Suppressor macrophage treated with lipopolysaccharide for 1 hour (primary cell): Measurements from ENCODE around the gene TUBG1.

ENCODE experiments used
- DNase-seq, 3 donors: peaks; one replicate each; pipeline ENCODE4 v3.0.0-alpha.2; 2020 to 2022

The TUBG1 gene

DNA sequence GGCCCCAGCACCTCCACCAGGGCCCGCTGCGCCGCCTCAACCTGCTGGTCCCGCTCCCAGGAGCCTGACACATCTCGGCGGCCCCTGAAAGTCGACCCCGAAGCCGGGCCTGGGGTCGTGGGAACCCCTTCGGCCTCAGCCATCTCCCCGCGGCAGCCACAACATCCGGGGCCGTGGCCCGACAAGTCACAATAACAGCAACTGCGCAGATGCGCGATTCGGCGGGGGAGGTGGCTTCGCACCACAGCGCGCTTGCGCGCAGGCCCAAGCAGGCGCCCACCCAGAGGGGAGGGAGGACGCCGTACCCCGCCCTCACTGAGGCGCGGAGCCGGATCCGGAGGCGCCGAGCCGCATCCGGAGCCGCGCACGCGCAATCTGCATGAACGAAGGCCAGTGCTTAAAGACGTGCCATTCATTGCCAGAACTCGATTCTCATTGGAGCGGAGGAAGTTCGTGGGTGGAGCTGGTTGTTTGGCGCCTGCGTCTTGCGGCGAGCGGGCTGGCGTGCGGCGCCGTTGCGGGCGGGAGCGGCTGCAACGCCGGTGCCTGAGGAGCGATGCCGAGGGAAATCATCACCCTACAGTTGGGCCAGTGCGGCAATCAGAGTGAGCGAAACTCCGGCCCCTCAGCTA is at the start of gene TUBG1, which contains the start of gene RETREG3:
TUBG1 (plus strand) TSS at position 502 of the 632 bp plus-strand sequence; CDS start at position 557, 55 bp downstream.
RETREG3 (minus strand) TSS at position 193 of the 632 bp plus-strand sequence; CDS start at position 143, 50 bp downstream.
- peak; percentile 100 for DNase-seq

DNA sequence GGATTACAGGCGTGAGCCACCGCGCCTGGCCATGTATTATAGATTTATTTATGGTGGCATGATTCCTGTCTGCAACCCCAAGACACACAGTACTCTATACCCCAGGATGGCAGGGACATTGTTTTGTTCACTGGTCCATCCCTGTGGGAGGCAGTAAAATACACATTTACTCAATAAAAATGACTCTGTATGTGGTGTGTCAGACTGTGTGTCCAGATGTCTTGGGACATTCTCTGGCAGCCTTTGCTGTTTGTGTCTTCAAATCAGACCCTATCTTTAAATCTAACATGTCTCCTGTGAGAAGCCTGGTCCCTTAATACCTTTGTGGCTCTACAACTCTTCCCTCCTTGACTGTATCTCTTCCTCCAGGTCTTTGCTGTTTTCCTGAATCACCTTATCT is 49.2 kb upstream of the TUBG1 start:
- DNase-seq: no peak

DNA sequence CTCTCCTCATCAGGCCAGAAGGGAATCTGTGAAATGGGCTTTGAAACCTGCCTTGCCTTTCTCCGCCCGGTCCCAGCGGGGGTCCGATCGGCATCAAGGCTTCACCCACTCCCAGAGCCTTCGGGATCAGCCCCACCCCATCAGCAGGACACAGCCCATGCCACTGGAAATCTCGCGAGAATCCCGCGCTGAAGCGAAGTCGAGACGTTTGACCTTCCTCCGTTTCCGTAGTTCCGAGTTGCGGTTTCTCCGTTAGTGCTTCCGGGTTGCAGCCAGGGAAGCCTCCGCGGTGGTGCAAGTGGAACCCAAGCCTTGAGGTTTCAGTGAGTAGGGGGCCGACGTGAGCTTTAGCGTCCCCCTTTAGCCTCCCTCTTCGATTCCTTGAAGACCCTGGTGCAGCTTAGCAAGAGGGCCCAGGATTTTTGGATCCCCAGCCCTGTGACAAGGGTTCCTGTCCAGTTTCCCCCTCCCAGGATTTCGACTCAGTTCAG is 47.5 kb upstream of the TUBG1 start, which contains the start of gene COASY:
COASY (plus strand) TSS at position 252 of the 491 bp plus-strand sequence. CDS start 475 bp downstream, outside the sequence.
- peak; percentile 98 to 99 (median 99) for DNase-seq

DNA sequence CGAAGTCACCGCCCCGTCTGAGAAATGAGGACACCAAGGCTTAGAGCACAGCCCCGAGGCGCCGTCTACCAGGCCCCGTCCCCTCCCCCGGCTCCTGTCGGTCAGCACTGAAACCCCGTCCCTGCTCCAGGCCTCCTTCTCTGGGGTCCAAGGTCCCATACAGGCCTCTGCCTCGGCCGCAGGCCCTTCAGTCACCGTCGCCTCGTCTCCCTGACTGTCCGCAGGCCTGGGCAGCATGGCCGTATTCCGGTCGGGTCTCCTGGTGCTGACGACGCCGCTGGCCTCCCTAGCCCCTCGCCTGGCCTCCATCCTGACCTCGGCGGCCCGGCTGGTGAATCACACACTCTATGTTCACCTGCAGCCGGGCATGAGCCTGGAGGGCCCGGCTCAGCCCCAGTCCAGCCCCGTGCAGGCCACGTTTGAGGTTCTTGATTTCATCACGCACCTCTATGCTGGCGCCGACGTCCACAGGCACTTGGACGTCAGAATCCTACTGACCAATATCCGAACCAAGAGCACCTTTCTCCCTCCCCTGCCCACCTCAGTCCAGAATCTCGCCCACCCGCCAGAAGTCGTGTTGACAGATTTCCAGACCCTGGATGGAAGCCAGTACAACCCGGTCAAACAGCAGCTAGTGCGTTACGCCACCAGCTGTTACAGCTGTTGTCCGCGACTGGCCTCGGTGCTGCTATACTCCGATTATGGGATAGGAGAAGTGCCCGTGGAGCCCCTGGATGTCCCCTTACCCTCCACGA is 46.9 kb upstream of the TUBG1 start:
- DNase-seq: peak in 2 of 3 donors; percentile 71 to 78

DNA sequence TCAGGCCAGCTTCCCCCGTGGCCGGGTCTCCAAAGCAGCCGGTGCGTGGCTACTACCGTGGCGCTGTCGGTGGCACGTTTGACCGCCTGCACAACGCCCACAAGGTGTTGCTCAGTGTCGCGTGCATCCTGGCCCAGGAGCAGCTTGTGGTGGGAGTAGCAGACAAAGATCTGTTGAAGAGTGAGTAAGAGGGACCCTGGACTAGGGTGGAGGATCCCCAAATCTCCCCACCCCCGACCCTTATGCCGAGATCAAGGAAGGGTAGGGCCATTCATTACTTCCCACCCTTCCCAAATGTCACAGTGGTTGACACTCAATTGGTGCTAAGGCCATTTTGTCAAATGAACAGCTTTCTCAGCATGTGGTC is 46.4 kb upstream of the TUBG1 start:
- DNase-seq: no peak

DNA sequence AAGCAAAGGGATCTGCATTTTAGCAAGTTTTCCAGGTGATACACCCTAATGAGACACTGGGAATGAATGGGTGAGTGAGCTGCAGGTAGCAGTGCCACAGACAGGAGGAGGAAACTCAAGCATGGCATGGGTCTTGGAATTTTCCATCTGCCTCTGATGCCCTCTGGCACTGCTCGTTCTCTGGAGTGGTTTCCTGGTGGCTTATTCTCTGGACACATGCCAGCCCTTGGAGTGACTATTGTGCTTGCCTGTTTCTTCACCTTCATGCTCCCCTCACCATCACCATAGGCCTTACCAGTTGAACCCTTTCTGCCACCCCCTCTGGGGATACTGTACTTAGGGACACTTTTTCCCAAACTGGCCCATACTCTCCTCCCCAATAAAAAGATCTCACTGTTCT is 45.9 kb upstream of the TUBG1 start:
- no peak for DNase-seq

DNA sequence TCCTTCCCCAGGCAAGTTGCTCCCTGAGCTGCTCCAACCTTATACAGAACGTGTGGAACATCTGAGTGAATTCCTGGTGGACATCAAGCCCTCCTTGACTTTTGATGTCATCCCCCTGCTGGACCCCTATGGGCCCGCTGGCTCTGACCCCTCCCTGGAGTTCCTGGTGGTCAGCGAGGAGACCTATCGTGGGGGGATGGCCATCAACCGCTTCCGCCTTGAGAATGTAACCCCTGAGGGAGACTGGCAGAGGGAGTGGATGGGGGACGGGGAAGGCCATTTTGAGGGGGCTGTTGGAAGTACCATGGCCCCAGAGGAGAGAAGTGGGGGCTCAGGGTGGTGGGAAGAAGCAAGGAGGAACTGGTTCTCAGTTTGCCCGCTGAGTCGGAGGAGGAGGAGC is 45.5 kb upstream of the TUBG1 start:
- no peak for DNase-seq

DNA sequence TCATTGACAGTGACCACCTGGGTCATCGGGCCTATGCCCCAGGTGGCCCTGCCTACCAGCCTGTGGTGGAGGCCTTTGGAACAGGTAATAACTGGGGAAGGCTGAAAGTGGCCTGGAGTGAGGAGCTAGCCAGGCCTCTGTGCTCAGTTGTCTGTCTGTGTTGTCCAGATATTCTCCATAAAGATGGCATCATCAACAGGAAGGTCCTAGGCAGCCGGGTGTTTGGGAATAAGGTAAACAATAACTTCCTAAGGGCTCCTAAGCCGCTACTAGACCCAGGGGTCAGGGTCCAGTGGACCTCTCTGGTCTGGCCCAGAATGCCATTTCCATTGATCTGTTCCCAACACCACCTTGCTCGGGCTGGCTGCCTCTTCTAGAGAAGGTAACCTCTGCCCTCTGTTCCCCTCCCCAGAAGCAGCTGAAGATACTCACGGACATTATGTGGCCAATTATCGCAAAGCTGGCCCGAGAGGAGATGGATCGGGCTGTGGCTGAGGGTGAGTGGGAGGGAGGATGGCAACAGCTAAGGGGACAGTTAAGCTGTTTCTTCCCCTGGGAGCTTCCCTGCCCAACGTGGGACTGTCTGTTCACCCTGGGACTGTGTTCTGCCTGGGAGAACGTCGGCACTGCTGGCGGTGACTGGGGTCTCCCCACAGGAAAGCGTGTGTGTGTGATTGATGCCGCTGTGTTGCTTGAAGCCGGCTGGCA is 44.5 kb upstream of the TUBG1 start:
- DNase-seq: no peak

DNA sequence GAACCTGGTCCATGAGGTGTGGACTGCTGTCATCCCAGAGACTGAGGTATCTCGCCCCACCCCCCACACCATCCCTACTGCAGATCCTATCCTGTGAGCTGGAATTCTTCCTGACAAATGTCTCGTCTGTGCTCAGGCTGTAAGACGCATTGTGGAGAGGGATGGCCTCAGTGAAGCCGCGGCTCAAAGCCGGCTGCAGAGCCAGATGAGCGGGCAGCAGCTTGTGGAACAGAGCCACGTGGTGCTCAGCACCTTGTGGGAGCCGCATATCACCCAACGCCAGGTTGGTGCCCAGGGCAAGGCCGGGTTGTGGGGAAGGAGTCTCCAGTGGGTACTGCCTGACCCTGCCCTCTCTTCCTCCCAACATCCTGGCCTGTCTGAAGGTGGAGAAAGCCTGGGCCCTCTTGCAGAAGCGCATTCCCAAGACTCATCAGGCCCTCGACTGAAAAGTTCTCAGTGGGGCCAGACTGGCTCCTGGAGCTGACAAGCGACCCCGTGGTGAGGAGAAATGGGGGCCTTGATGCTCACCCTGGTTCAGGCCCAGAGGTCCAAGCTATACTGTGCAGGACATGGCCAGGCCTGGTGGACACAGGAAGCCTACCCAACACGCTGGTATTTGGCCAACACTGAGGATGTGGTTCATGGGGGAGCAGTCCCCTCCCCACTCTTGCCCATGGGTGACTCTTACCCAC is 43.8 kb upstream of the TUBG1 start:
- no peak for DNase-seq

DNA sequence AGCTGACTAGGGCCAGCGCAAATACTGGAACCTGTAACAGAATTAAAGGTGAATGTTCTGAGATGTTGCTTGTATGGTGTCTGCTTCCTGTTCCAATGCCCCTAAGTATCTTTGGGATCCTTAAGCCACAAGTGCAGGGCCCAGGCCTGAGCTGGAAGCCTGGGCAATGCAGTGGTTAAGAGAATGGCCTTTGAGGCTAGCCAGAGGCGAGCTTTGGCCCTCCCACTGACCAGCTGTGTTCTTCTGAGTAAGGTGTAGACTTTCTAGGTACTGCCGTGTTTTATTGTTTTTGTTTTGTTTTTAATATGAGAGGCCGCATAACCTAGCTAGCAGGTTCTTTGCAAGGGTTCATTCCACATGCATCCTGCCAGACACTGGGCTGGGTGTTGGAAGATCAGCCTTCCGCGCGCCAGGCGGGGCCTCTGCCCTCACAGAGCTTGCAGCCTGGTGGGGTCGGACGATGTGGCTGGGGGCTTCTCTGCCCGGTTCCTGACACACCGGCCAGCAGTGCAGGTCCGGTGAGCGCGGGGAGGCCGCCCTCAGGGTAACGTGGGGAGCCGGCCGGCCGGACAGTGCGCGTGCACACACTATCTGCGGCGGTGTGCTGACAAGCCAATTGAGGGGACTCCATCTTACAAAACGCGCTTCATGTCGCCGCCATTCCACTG is 43.1 kb upstream of the TUBG1 start:
- no peak for DNase-seq

DNA sequence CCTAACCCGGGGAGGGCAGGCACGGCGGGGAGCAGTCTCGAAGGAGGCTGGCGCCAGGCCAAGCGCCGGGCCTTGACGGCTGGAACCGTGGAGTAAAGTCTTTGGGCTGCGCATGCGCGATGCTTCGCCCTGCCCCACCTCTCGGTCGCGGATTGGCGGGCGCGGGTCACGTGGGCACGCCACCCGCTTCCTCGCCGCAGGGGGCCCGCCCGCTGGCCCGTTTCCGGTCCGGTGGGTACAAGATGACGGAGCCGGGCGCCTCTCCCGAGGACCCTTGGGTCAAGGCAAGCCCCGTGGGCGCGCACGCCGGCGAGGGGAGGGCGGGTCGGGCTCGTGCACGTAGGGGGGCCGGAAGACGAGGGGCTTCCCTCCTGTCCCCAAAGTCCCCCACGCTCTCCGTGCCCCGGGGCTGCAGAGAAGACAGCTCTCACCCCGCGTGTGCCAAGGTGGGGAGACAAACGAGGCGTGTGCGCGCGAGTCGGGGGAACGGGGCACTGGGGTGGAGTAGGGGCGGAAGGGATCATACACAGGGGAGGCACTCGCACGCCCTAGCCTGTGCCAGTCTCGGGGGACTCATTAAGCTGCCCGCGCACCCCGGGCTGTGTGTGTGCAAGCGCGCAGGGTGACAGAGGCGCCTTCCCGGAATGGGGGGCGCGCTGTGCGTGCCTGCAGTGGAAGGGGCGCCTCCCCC is 42.5 kb upstream of the TUBG1 start, which contains the start of gene MLX:
MLX (plus strand) TSS at position 218 of the 691 bp plus-strand sequence; CDS start at position 243, 25 bp downstream.
- peak; percentile 96 to 98 (median 97) for DNase-seq

DNA sequence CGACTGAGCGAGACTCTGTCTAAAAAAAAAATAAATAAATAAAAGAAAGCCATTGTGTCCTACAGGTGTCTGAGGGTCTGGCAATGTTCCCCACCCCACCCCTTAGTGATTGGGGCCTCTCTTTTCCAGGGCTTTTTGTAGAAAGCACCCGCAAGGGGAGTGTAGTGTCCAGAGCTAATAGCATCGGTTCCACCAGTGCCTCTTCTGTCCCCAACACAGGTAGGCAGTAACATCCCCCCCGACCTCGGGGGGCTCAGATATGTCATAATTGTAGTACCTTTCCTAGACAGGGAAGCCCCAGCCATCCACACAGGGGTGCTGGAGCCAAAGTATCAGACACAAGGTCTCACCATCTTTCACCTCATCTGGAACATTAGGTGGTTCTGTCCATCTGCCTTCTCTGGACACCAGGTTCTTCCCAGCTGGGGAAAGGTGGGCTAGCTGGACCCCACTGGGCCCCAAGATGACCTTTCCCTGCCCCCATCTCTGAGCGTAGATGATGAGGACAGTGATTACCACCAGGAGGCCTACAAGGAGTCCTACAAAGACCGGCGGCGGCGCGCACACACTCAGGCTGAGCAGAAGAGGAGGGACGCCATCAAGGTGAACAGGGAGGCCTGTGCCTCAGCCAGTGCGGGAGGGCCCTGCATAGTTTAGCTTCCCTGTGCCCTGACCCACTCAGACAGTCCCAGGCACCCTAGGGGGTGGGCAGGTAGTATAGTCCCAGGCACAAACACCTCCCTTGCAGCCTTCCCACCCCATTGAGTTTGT is 41.0 kb upstream of the TUBG1 start:
- no peak for DNase-seq

DNA sequence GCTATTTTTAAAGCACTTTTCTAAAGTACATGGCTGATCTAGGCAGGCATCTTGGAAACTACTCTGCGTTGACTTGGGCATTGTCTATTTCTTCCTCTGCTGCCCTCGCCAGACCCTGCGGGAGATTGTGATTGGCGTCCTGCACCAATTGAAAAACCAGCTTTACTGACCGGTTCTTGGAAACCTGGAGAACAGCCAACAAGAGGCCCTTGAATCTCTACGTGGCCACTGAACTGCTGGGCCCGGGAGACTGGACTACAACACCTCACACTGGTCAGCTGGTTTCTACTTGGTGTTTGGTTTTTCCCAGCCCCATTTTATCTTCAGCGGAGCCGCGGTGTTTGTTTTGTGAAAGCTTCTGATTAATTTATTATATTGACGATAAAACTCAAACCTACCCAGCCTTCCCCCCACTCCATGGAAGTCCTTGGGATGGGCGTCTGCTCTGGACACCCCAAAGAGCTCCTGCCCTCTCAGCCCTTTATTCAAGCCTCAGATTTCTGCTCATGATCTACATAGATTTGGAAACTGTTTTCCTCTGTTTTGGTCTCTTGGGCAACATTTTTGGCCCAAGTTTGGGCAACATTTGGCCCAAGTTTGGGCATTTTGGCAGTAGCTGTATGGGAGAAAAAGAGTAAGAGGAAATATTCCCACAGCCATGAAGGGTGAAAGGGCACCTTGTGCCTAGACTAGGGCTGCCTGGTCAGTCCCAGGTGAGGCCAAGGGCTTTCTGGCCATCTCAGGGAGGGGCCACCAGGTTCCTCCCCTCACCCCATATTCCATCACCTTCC is 37.9 kb upstream of the TUBG1 start:
- DNase-seq: no peak

DNA sequence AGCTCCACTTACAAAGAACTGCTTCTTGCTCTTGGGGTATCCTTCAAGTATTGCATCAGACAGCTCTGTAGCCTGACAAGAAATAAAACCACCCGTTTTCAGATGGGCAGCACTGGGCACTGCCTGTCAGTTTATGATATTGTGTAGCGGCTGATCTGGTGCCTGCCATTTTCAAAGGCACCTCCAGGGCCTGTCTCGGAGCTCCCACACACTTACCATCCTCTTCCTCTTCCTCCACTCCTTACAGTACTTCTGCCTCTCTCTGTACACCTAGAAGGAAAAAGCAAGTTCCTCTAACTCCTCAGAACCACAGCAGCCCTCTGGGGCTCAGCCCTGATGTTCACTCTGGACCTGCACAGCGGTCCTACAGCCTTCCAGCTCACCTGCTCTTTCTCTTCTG is 36.4 kb upstream of the TUBG1 start:
- DNase-seq: no peak

DNA sequence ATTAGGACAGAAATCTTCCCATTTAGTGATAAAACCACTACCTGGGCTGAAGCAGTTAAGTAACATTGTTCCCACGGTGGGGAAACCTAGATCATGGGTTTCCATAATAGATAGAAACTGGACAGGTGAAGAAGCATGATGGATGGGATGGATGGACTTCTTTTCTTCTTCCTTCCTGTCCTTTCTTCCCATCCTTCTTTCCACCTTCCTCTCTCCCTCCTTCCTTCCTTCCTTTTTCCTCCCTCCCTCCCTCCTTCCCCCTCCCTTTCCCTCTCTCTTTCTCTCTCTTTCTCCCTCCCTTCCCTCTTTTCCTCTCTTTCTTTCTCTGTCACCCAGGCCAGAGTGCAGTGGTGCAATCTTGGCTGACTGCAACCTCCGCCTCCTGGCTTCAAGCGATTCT is 35.0 kb upstream of the TUBG1 start:
- no peak for DNase-seq

DNA sequence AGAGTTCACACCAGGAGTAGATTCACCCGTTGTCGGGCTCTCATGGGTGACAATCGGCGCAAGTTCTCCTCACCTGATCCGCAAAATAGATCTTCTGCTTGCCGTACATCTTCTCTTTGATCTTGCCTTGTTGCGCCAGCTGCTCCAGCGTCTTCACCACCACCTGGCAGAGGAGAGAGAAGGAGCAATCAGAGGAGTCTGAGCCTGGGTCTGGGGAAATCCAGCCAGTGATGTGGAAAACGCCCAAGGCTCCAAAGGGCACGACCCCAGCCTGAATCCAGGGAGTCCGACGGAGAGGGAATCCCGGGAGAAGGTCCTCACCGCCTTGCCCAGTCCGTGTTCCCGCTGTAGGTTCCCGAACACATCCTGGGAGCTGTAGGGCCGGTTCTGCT is 32.3 kb upstream of the TUBG1 start:
- DNase-seq: no peak

DNA sequence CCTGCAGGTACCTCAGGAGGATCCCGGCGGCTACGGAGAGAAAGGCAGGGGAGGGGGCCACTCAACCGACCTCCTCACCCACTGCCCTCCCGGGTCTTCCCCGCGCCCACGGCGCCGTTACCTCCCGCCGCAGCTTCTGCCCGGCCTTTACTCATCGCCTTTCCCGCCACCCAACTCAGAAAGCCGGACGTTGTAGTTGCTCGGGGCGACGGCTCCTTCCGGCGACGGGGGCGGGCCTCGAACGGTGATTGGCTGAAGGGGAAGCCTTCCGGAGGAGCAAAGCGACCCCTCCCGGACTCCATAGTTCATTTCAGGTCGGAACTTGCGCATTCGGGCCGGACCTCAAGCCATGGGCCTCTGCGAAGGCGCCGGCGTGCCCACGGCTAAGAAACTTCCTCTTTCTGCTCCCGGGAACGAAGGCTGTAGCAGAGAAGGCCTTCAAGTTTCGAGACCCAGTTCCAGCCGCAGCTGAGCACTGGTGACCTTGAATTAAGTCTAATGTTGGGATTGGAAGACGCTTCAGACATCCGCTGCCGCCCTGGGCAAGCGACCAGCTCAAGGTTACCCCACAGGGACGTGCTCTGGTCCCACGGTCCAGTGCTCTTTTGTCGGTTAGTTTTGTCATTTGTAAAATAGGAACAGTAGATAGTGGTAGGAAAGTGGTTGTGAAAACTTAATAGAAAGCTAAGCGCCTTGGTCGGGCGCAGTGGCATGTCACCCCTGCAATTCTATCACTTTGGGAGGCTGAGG is 31.8 kb upstream of the TUBG1 start, which contains the start of gene PSMC3IP:
PSMC3IP (minus strand) TSS at position 198 of the 750 bp plus-strand sequence; CDS start at position 155, 43 bp downstream.
- DNase-seq: peak; percentile 98 to 99 (median 98)

DNA sequence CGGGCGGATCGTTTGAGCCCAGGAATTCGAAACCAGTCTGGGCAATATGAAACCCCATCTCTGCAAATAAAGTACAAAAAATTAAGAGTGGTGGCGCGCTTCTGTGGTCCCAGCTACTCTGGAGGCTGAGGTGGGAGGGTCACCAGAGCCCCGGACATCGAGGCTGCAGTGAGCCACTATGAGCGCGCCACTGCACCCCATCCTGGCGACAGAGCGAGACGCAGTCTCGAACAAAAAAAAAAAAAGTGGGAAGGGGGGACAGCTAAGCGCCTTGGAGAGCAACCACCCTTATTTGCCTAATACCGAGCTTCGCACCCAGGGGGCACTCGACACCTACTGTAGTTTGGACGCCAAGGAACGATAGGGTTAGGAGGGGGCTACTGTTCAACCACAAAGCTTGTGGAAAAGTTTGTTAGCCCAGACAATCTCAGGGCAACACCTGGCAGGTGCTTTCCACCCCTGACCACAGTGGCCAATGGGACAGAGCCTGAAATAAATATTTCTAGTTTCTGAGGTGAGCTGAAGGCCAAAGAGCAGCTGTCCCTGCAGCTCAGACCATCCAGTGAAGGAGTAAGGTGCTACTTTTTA is 31.1 kb upstream of the TUBG1 start:
- DNase-seq: peak; percentile 71 to 81 (median 74)
